VCaP (cell line): ENCODE results near the gene LDB2.

ENCODE experiments used
- H3K27ac ChIP-seq: fragments of 450-650 bp; 2 replicates; pipeline ENCODE4 v1.5.1; 2017
- TF ChIP-seq, protein P1 (sequence below): fragments of 450-650 bp; conservative IDR thresholded peaks from 2 replicates; pipeline ENCODE4 v1.5.1; 2017; ENCODE audit warnings: mild to moderate bottlenecking, moderate library complexity

LDB2 gene

DNA sequence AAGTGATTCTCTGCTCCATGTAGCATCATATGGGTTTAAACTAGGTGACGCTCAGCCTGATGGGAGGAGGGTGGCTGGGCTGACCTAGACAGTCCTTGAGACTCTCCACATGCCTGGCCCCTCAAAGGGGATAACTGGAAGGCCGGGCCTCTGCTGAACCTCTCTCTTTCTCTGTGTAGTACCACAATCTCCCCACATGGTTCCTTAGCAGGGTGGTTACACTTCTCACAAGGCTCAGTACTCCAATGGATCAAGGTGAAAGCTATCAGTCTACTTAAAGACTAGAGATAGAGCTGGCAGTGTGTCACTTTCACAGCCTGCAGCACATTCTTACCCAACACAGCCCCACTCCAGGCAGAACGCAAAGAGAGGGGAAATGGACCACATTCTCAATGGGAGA, 80.4 kb downstream of the LDB2 start:
- H3K27ac ChIP-seq = no peak overlapping the region

GRCh38 chr4:16817286-16817685, 81.2 kb downstream of the LDB2 start:
- TF ChIP-seq, protein P1, sequence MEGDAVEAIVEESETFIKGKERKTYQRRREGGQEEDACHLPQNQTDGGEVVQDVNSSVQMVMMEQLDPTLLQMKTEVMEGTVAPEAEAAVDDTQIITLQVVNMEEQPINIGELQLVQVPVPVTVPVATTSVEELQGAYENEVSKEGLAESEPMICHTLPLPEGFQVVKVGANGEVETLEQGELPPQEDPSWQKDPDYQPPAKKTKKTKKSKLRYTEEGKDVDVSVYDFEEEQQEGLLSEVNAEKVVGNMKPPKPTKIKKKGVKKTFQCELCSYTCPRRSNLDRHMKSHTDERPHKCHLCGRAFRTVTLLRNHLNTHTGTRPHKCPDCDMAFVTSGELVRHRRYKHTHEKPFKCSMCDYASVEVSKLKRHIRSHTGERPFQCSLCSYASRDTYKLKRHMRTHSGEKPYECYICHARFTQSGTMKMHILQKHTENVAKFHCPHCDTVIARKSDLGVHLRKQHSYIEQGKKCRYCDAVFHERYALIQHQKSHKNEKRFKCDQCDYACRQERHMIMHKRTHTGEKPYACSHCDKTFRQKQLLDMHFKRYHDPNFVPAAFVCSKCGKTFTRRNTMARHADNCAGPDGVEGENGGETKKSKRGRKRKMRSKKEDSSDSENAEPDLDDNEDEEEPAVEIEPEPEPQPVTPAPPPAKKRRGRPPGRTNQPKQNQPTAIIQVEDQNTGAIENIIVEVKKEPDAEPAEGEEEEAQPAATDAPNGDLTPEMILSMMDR = no peak
- H3K27ac ChIP-seq = no peak overlapping the region

More for the DNA sequence above, 80.4 kb downstream of the LDB2 start:
- TF ChIP-seq, protein P1 = no peak

DNA sequence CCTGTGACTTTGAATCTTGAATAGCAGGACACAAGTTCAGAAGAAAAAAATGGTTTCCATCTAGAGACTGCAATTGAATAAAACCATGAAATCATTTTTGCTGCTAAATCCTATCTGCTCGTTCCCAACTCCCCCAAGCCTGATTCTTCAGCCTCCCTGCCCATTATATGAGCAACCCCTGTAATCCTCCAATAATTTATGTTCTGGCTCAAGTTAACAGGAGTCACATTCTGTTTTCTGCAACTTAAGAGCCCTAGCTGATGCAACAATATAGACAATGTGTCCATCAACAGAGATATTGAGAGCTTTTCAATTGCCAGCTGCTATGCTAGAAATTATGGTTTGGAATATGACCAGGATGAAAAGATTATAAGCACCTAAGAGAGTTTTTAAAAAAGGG, 84.1 kb downstream of the LDB2 start:
- H3K27ac ChIP-seq = no peak overlapping the region
- TF ChIP-seq, protein P1 = no peak

DNA sequence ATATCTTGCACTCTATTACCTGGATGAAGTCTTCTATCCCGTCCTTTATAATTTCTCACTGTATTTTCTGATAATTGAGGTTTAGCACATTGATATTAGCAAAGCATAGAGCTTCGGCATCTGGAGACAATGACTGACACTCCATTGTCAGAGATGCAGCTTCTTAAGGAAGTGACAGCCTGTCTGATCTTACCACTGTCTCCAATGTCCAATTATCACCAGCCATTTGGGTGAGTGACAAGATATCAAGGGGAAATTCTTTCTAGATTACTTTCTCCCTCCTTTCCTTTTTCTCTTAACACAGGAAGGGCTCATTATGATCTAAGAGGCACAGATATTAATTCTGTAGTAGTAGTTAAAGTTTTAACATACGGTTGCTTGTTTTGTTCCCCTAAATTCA, 86.4 kb downstream of the LDB2 start:
- no peak overlapping the region for H3K27ac ChIP-seq
- TF ChIP-seq, protein P1 = no peak

DNA sequence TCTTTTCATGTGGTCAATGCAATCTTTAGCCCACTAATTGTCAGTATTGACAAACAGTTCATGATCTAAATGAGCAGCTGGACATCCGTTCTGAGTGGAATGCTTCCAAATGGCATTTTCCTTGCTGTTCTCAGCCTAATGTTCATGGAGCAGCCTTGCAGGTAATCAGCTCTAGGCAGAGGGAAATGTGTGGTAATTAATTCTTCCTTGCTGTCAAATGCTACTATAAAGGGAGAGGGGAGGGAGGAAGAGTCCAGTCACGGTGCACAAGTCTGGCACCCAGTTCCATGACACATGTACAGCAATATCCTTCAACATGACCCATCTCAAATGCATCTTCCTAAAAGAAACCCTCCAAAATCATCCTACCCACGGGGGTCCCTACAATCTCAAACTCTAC, 88.5 kb downstream of the LDB2 start:
- TF ChIP-seq, protein P1 = no peak
- no peak overlapping the region for H3K27ac ChIP-seq

GRCh38 chr4:16809064-16809463, 89.4 kb downstream of the LDB2 start:
- H3K27ac ChIP-seq = no peak overlapping the region
- TF ChIP-seq, protein P1 = no peak

GRCh38 chr4:16807355-16807754, 91.1 kb downstream of the LDB2 start:
- H3K27ac ChIP-seq = no peak overlapping the region
- TF ChIP-seq, protein P1 = no peak

- TF ChIP-seq, protein P1 = no peak
- H3K27ac ChIP-seq = no peak overlapping the region
These were observed 93.9 kb downstream of the LDB2 start for GRCh38 chr4:16804581-16804980.
